ENCODE measurements around the gene TPK1. TPM values are rescaled to one million over a fixed set of nuclear protein-coding genes. Genes with fewer than 3 reads are reported as not detected.

Gene TPK1
- polyA plus RNA-seq, 1 experiment: 0.38 TPM

- CTCF ChIA-PET: no interaction called here
- peaks cover 12% of the 10 kb centered on the region; the same call in 1 of the 2 replicates for H3K9me3 ChIP-seq (ENCODE audit: control insufficient read depth, insufficient read depth, low read length)
These were observed 206.8 kb downstream of the TPK1 start for GRCh38 chr7:144629011-144629410.

GRCh38 chr7:144628176-144628575 lies 207.7 kb downstream of the TPK1 start:
- CTCF ChIA-PET: no interaction called here
- POLR2A ChIA-PET: no interaction called here
- H3K9me3 ChIP-seq (ENCODE audit: control insufficient read depth, insufficient read depth, low read length): peaks cover 11% of the 10 kb centered on the region; the same call in 1 of the 2 replicates

More at GRCh38 chr7:144629011-144629410, 206.8 kb downstream of the TPK1 start:
- DNase-seq (ENCODE audit: low read depth, low spot score): no peak
- Histone ChIP-seq H3K27me3 (ENCODE audit: control insufficient read depth, insufficient read depth, low read length) (no peaks in the 10 kb centered on the region), H3K4me3 (ENCODE audit: low read depth, low read length) (no peak overlapping the region), H3K27ac (ENCODE audit: low read depth, low read length) (no peak overlapping the region)
- POLR2A ChIA-PET: no interaction called here
- no peak for TF ChIP-seq CTCF (IDR thresholded peaks at IDR 0.05; ENCODE audit: low read depth, low read length)

GRCh38 chr7:144622745-144623144 lies 213.1 kb downstream of the TPK1 start:
- ChIA-PET CTCF (no interaction called here), POLR2A (no interaction called here)
- Histone ChIP-seq H3K9me3 (ENCODE audit: control insufficient read depth, insufficient read depth, low read length) (peaks cover 13% of the 10 kb centered on the region), H3K27ac (ENCODE audit: low read depth, low read length) (no peak overlapping the region), H3K4me3 (ENCODE audit: low read depth, low read length) (no peak overlapping the region), H3K27me3 (ENCODE audit: control insufficient read depth, insufficient read depth, low read length) (no peaks in the 10 kb centered on the region)
- no peak for TF ChIP-seq CTCF (IDR thresholded peaks at IDR 0.05; ENCODE audit: low read depth, low read length)
- no peak for DNase-seq (ENCODE audit: low read depth, low spot score)

More at GRCh38 chr7:144628176-144628575, 207.7 kb downstream of the TPK1 start:
- Histone ChIP-seq H3K27ac (ENCODE audit: low read depth, low read length) (no peak overlapping the region), H3K27me3 (ENCODE audit: control insufficient read depth, insufficient read depth, low read length) (no peaks in the 10 kb centered on the region), H3K4me3 (ENCODE audit: low read depth, low read length) (no peak overlapping the region)
- TF ChIP-seq CTCF (IDR thresholded peaks at IDR 0.05; ENCODE audit: low read depth, low read length): no peak
- DNase-seq (ENCODE audit: low read depth, low spot score): no peak

- Histone ChIP-seq H3K27ac (ENCODE audit: low read depth, low read length) (no peak overlapping the region), H3K27me3 (ENCODE audit: control insufficient read depth, insufficient read depth, low read length) (no peaks in the 10 kb centered on the region), H3K9me3 (ENCODE audit: control insufficient read depth, insufficient read depth, low read length) (peaks cover 8% of the 10 kb centered on the region; the same call in 1 of the 2 replicates), H3K4me3 (ENCODE audit: low read depth, low read length) (no peak overlapping the region)
- ChIA-PET CTCF (no interaction called here), POLR2A (no interaction called here)
- no peak for TF ChIP-seq CTCF (IDR thresholded peaks at IDR 0.05; ENCODE audit: low read depth, low read length)
- no peak for DNase-seq (ENCODE audit: low read depth, low spot score)
These were observed 229.6 kb downstream of the TPK1 start for GRCh38 chr7:144606261-144606660.

- CTCF ChIA-PET: no interaction called here
- no peak for DNase-seq (ENCODE audit: low read depth, low spot score)
- Histone ChIP-seq H3K27ac (ENCODE audit: low read depth, low read length) (no peak overlapping the region), H3K9me3 (ENCODE audit: control insufficient read depth, insufficient read depth, low read length) (peaks cover 5% of the 10 kb centered on the region; the same call in 1 of the 2 replicates), H3K27me3 (ENCODE audit: control insufficient read depth, insufficient read depth, low read length) (no peaks in the 10 kb centered on the region), H3K4me3 (ENCODE audit: low read depth, low read length) (no peak overlapping the region)
- POLR2A ChIA-PET: no interaction called here
- no peak for TF ChIP-seq CTCF (IDR thresholded peaks at IDR 0.05; ENCODE audit: low read depth, low read length)
These were observed 238.9 kb downstream of the TPK1 start for GRCh38 chr7:144596953-144597352.
